CD4-positive, CD25-positive, alpha-beta regulatory T cell (primary cell): Measurements from ENCODE around the gene TAMALIN. TPM values are rescaled to one million over a fixed set of nuclear protein-coding genes. Genes with fewer than 3 reads are reported as not detected.

ENCODE experiments used
- polyA plus RNA-seq, 4 donors: library from polyadenylated mRNA; unstranded; fragments of 300-500 nt; fragmentation: Illumina TruSeq; gene quantifications; one replicate each; pipeline ENCODE4 v1.2.3, GENCODE V29; 2021
- total RNA-seq: library from RNA; stranded (reverse); gene quantifications from one replicate; pipeline ENCODE4 v1.2.3, GENCODE V29; 2022

Gene TAMALIN
- total and polyA plus RNA-seq, 5 donors from 2014 or later, result 0.37 to 253 (median 1.1) TPM

Other genes starting within 250 kb of the TAMALIN start
- 0.27 TPM for gene FIGNL2, start 158.2 kb upstream of the TAMALIN start, total RNA-seq
- under 1 TPM in 2 of 4 donors, not detected in 2; 0.06 to 0.10 TPM for gene FIGNL2, start 158.2 kb upstream of the TAMALIN start, polyA plus RNA-seq
- gene ANKRD33, start 118.8 kb upstream of the TAMALIN start, total RNA-seq, result not detected
- not detected for gene ANKRD33, start 118.8 kb upstream of the TAMALIN start, polyA plus RNA-seq
- not detected for gene ACVRL1, start 99.4 kb upstream of the TAMALIN start, total RNA-seq
- gene ACVRL1, start 99.4 kb upstream of the TAMALIN start, polyA plus RNA-seq, result not detected
- gene ACVR1B, start 55.2 kb upstream of the TAMALIN start, total RNA-seq, result 6.5 TPM
- gene ACVR1B, start 55.2 kb upstream of the TAMALIN start, polyA plus RNA-seq, result 1 to 10 TPM in 3 of 4 donors, under 1 TPM in 1; 0.47 to 2.3 (median 1.2) TPM
- 143 TPM for gene NR4A1, start 44.5 kb downstream of the TAMALIN start, total RNA-seq
- gene NR4A1, start 44.5 kb downstream of the TAMALIN start, polyA plus RNA-seq, result under 1 TPM; 0.22 to 0.54 (median 0.47) TPM
- gene ATG101, start 63.0 kb downstream of the TAMALIN start, total RNA-seq, result 33.5 TPM
- 10 to 100 TPM; 30.1 to 38.2 (median 34.8) TPM for gene ATG101, start 63.0 kb downstream of the TAMALIN start, polyA plus RNA-seq
- gene SMIM41, start 72.8 kb downstream of the TAMALIN start, total RNA-seq, result 0.54 TPM
- gene SMIM41, start 72.8 kb downstream of the TAMALIN start, polyA plus RNA-seq, result not detected
- not detected for gene KRT80, start 185.1 kb downstream of the TAMALIN start, total RNA-seq
- gene KRT80, start 185.1 kb downstream of the TAMALIN start, polyA plus RNA-seq, result not detected
- not detected for gene KRT7, start 226.3 kb downstream of the TAMALIN start, total RNA-seq
- 1 to 10 TPM in 1 of 4 donors, under 1 TPM in 1, not detected in 2; 0.56 to 1.4 TPM for gene KRT7, start 226.3 kb downstream of the TAMALIN start, polyA plus RNA-seq